Activated CD4-positive, alpha-beta T cell treated with anti-CD3 and anti-CD28 coated beads, Interleukin-2, Interleukin-6, amounts not matched to agents 100 ng/mL and 50 ng/mL, durations not matched to agents 16 hours and 8 hours (primary cell): ENCODE data around the gene AIFM1.

ENCODE experiments used
- DNase-seq: peaks from one replicate; pipeline ENCODE4 v3.0.0-alpha.2; 2020

Gene AIFM1

DNA sequence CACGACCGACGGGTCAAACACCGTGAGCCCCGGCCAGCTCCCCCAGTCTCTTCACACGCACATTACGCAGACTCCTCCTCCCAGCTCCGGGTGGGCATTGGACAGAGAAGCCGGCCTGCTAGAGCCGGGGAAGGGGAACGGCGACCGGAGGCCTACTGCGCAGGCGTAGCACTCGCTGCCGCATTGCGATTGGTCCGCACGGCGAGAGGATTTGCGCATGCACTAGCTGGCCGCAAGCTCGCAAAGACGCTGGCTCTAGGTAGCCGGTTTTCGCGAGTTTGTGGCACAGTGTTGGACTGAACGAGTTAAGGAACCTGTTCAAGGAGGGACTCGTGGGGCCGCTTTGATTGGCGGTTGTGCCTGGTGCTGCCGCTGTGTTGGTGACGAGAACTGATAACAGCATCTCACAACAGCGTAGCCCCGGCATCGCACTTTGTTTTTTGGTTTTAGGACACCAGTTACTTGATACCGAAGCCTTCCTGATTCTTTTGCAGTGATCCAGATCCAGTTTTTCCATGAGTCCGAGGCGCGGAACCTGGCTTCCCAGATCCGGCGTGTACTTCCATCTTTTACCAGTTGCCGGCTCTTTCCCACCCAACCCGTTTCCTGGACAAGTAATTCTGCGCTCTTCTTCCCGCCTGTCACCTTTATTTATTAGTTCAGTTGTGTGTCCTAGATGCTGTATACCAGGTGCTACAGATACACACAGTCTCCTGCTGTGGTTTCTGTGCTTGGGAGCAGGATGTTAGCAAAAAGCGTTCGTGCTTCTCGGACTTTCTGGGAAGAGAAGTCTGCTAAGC, at the start of gene AIFM1:
Gene AIFM1, minus strand, starts transcription at position 139 of the 800 bp plus-strand sequence. CDS start 185 bp downstream, outside the sequence.
- DNase-seq = peak; percentile 94

DNA sequence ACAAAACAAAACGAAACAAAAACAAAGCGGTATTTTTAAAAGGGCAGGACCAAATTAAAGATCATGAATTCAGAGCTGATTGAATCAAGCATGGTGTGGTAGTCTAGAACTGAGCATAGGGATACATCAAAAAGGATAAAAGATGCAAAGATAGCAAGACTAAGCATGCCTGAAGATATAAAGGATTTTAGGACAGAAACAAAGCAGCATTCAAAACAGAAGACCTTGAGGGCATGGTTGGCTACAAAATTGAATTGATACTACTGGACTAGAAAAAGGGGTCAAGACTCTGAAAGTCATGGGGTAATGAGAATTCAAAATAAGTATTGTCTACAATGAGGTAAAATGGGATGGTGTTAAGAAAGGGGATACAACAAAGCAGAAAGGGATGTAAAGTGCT, 47.7 kb upstream of the AIFM1 start:
- no peak for DNase-seq

DNA sequence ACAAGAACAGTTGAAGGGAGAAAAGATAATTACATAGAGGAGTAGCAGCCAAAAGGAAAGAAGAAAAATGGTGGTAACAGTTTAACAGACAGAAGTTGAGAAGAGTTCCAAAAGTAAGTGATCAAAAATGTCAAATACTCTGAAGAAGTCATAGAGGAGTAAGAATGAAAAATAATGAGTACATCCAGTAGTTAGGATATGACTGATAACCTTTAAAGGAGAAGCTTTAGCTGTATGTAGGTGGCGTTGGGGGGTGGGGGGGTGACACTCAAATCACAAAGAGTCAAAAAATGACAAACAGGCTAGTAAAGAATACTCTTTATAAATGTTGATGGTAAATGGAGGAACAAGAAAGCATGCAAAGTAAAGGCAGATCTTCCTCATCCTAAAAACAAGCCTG, 46.7 kb upstream of the AIFM1 start:
- peak; percentile 35 for DNase-seq

DNA sequence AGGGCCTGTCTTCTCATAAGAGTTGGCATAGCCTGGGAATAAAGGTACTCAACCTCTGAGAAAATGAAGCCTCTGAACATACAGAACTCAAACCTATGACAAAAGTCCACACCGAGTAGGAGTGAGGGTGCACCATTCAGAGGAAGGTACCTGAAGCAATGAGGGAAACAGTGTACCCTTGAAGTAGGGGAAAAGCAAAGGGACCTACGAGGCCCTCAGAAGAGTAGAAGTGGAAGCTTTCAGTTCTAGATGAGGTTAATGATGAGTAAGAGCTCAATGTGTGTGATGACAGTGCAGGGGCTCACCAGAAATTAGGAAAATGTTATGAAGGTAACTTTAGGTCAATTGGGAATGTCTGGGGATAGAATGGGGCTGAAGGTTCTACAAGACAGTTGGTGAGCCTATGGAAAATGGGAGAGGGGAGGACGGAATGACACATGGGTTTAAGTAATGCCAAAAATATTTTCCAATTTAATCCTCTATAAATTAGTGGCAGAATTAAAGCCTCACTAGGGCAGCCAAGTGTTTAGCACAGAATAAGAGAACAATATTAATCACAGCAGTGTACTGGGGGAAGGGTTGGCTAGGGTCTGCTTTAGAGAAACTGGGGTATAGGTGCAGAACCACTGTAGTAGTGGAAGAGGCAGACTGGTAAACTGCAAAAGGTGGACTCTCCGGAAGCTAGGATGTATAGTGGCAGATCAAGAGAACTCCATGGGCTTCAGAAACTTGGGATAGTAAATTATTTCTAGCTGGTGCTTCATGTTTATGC, 46.0 kb upstream of the AIFM1 start:
- DNase-seq = peak; percentile 25

DNA sequence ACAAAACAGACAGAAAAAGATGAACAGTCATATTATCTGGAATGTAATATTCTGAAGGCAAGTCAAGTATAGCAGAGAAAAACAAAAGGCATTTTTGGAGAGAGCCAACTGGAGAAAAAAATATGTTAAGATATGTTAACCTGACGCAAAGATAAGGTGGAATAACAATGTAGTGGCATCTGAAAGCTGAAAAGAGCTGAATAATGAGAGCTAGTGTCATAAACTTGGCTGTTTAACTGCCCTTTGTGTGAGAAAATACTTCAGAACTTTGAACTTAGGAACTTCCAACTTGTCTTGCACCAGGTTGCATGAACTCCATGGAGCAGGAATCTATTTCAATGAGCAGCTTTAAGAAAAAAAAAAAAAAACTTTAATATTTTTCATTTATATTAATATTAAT, 39.0 kb upstream of the AIFM1 start:
- no peak for DNase-seq

DNA sequence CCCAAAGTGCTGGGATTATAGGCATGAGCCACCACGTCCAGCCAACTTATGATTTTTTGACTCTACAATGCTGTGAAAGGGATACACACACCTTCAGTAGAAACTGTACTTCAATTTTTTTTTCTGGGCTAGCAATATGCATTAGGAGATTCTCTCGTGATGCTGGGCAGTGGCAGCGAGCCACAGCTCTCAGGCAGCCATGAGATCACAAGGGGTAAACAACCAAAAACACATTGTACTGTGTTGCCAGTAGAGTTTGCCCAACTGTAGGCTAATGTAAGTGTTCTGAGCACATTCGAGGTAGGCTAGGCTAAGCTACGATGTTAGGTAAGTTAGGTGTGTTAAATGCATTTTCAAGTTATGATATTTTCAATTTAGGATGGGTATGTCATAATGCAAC, 31.8 kb upstream of the AIFM1 start:
- DNase-seq = no peak

DNA sequence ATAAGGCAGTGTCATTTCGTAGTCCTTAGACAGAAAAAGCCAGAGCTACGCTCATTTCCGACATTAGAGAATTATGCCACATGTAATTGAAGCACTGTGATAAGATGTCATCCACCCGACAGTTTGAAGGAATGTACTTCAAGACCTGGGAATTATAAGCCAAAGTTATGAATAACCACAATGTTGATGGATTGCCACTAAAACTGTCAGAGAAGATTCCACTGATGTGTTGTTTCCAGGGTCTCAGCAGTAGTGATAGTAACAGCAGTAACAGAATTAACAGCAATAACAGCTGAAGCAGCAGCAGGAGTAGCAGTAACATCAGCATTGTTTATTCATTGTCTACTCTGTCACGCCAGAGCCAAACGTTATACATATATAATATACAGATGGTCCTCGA, 30.8 kb upstream of the AIFM1 start:
- DNase-seq = no peak

DNA sequence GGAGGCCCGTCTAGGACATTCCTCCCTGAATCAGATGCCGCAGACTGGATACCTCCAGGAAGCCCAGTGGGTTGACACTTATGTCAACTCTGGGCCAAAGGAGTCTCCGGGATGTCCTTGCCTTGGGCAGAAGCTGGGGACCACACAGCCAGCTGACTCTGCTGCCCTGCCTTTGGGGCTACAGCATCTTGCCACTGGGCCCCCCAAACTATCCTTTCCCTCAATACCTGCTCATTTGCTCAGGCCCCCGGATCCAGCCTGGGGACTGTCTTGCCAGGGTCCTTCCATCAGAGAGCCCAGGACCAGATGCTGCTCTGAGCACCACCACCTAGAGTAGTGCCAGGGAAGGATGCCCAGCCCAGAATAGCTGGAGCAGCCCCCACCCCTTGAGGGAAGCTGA, 25.2 kb upstream of the AIFM1 start:
- no peak for DNase-seq

DNA sequence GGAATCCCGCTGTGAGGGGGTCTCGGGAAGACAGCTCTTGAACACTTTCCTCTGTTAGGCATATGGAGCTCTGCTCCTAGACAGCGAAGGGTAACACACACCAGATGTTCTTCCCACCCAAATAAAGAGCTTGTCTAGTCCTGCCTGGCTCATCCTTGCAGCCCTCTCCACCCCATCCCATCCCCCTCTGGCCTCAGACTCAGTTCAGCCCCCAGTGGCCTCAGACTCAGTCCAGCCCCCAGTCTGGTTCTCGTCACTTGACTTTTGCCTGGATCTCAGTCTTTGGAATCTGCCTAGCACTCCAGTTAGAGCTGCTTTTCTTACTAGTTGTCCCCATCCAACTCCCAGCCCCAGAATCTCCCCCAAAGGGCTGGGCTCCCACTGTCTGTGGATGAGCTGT, 21.0 kb upstream of the AIFM1 start:
- no peak for DNase-seq

DNA sequence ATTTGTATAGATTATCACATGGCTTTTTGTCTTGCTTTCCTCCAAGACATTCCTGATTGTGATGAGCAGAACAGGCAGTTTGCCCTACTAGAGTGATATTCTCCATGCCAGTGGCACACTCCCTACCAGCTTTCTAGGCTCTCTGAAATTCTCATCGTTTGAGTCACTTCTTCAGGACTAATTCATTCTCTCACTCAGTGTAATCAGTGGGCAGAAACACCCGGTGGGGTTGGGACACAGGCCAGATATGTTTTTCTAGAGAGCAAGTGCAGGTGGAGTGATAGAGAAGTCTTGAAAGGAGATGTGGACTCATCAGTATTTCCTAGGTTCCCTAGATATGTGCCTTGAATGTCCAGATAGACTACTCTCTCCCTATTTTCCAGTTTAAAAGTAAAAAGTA, 19.2 kb upstream of the AIFM1 start:
- no peak for DNase-seq

DNA sequence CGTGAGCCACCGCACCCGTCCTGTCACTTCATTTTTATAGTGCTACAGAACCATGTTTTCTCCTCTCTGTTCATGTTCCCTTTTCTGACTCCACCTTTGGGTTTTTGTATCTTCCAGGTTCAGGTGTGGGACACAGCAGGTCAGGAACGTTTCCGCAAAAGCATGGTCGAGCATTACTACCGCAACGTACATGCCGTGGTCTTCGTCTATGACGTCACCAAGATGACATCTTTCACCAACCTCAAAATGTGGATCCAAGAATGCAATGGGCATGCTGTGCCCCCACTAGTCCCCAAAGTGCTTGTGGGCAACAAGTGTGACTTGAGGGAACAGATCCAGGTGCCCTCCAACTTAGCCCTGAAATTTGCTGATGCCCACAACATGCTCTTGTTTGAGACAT, 18.5 kb upstream of the AIFM1 start:
- DNase-seq = no peak

DNA sequence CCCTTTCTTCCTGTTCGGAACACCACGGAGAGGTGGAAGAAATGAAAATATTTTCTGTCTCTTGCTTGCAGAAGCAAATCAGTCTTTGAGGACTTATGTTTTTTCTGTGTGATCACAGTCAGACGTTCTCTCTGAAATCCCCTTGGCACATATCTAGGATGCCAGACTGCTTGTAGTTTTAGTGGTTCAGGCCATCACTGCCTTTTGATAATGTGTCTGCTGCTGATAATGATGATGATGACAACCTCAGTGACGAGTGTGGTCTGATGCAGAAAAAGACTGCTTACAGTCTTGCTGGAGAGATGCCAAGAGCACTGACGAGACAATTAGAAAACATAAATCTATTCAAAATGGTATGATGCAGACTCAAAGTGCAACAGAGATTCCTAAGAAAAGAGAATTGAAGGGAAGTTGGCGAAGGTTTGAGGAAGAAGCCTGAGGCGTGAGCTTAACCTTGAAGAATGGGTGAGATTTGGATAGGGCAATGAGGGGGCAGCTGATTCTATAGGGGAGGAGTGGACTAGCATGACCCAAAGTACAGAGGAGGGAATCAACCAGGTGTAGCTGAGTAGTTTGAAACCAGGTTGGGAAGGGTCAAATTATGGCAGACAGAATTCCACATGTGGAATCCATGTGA, 14.1 kb upstream of the AIFM1 start:
- no peak for DNase-seq

DNA sequence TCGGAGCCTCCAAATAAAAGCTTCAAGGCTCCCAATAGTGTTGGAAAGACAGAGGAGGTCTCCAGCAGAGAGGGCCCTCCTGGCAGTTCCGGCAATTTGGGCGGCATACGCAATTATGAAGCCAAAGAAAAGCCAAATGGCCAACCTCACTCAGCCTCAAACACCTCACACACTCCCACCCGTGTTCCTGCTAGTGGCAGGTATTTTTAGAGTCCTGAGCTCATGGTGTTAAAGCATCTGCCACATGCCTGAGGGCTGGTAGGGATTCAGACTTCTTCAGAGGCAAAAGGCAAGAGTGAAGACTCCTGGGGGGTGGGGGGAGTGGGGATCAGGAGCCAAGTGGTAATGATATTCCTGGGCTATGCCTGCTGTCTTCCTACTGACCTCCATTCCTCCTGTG, 13.5 kb upstream of the AIFM1 start:
- DNase-seq = no peak

DNA sequence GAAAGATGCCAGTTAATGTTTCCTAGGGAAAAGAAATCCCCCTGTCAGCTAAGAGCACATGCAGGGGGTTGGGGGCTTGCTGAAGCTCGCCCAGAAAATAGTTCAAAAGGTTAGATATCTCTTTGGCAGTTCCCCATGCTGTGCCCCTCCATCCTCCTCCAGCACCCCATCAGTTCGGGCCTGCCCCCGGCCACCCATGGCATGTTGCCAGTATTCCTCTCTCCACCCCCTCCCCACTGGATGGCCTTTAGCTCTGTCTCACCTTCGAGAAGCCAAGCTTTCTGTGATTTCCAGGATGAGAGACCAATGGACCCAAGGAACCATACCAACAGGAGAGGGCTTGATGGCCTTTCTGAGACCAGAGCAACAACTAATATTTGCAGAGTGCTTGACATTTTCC, 11.3 kb upstream of the AIFM1 start:
- DNase-seq = no peak

DNA sequence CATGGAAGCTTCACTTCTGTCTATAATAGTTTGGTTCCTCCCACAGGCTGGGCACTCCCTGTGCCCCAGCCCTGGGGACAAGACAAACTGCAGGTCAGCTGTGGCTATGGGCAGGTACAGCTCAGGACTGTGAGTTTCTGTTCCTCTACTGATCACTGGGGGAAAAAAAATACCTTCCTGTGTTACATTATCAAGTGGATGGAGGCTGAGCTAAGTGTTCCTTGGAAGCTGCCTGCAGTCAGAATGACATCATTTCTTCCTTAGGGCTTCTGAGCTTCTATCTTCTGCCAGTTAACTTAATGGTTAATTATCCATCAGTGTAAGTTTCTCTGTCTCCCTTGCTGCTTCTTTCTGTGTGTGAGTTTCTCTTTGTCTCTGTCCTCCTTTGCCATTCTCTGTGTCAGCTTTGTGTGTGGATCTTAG, 10.7 kb upstream of the AIFM1 start:
- no peak for DNase-seq

DNA sequence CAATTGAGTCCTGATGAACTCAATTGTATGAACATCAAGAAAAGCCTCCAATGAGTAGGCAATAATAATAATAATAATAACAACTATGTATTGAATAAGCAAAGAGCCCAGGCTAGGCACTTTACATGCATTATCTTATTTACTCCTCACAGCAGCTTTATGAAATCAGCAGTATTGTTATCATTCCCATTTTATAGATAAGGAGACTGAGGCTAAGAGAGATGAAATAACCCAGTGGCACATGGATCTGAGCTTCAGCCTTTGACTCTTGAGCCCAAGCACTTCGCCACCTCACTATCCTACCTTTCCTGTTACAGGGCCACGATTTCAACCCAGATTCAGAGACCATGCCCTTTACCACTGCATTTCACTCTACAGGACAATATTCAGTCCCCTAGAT, 9.3 kb upstream of the AIFM1 start:
- DNase-seq = no peak

DNA sequence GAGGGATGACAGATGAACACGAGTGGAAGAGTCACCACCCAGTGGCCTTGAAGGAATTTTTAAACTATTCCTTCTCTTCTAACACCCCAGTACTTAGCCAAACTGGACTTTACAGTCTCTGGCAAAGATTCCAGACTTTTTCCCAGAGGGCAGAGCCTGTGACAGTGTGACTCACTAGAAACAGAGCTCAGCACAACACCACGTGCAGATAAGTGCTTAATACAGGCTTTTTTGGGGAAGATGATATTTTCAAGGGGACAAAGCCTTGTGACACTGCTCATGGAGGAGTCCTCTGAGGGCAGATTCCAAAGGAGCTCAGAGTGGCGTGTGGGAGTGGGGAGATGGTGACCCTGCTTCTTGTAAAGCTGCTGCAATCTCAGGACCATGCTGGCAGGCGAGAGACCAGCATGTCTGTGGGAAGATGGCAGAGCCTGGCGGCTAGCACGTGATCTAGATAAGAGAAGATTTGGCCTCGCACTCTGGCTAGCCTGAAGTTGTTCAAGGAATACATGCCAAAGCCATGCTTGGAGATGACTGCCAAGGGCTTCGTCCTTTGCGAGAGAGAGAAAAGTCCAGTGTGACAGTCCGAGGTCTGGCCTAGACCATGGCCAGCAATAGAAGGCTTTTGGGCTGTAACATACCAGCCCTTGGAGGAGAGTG, 8.5 kb upstream of the AIFM1 start:
- no peak for DNase-seq

DNA sequence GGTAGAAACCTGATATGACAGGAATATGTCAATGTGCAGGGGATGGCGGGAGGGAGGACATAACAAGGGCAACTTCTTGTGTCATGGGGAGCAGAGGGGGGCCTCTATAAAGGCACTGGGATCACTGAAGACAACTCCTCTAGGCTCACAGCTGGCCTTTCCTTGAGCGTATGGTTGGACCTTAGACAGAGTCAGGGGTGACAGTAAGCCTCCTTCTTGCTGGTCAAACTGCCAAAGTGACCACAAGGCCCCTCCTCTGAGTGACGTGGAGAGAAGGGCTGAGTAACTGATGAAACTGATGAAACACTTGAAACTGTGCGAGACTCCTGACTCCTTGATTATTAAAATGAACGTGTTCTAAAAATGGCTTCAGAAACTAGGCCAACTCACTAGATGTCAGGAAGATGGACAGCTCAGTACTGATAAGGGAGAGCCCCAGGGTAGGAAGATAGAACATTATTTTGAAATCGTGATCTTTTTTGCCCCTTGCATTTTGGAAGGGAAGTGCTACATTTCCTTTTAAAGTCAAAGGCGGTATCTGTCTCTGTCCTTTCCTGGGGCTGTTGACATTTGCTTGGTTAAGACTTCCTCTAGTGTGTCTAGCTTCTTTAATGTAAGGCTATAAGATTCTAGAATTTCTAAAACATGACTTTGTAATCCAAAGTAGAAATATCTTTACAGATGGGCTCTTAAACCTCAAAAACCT, 7.7 kb upstream of the AIFM1 start:
- peak; percentile 81 for DNase-seq

DNA sequence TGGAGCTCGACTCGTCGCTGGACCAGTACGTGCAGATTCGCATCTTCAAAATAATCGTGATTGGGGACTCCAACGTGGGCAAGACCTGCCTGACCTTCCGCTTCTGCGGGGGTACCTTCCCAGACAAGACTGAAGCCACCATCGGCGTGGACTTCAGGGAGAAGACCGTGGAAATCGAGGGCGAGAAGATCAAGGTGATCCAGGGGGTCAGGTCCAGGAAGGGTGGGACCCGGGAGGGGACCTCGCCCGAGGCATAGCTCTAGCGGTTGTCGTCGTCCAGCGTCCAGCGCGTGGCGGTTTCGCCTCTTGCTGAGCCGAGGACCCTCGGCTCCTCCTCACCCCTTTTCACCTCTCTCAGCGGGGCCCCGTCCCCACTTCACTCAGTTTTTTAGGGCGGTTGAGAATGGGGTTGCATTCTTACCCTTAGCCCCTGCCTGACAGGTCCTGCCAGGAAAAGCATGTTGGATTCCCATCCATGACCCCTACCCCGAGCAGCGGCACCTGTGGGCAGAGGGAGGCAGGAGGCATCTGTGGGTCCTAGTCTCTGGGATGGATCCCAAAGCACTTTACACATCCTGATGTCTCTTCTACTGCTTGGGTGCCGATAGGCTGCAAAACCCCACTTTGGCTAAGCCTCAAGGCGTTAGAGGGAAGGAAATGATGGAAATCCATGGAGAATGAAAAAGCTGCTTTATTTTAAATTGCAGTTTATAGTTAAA, 6.6 kb upstream of the AIFM1 start:
- DNase-seq = no peak

DNA sequence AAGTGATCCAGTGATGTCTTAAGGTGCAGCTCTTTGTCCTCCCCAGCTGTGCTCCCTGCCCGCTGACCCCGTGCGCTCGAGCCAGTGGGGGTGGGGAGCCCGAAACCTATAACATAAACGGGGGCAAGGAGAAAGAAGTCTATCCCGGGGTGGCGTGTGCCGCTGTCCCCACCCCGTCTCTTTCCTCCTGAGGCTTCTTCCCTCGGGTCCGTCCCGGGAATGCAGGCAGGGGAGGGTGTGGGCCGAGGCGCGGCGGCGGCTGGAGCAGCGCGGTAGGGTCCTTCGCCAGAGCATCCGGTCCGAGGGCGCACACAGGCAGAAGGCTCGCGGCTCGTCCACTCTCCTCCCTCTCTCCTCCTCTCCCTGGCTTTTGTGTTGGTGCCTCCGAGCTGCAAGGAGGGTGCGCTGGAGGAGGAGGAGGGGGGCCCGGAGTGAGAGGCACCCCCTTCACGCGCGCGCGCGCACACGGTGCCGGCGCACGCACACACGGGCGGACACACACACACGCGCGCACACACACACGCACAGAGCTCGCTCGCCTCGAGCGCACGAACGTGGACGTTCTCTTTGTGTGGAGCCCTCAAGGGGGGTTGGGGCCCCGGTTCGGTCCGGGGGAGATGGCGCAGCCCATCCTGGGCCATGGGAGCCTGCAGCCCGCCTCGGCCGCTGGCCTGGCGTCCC, 5.9 kb upstream of the AIFM1 start, which contains the start of gene RAB33A:
Gene RAB33A, plus strand, starts transcription at position 517 of the 681 bp plus-strand sequence. Its CDS starts 101 bp downstream, at position 618.
- peak; percentile 61 for DNase-seq

DNA sequence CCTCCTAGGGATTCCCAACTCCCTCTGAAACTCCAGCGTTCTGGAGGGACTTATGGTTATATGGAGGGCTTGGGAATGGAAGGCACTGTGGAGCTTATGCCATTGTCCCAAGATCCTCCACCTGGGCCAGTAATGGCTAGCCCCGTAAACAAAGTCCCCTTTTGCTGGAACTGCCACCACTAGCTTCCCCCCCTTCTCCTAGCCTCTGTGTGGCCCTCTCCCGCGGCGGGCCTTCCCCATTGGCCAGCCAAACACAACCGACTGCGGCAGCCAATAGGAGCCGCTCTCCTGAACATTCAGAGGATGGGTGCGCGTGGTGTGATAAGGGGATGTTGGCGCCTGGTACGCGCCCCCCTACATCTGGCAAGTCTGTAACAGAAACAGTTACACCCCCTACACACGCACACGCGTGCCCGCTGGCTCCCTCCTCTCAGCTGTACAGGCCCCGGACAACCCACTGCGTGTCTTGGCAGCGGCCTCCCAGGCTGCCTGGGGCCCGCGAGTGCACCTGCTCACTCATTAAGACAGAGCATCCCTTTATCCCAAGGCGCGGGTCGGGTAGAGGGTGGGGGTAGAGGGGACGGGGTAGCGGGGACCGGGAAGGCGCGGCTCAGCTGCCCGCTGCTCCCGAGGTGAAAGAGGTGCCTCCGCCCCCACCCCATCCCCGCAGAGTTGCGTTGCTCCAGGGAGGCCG, 5.3 kb upstream of the AIFM1 start:
- peak; percentile 85 for DNase-seq
